HG02571 (cell line): ENCODE measurements around the gene FXYD6.
"Not testable (repeated sequence)": the region's sequence is repeated elsewhere in the genome, so short reads cannot be mapped to it uniquely, and the experiment has no call there.

Source experiments
- ATAC-seq: cut with Tn5 transposase; IDR thresholded peaks from one replicate; pipeline ENCODE4 v1.9.1; 2021; ENCODE audit warnings: mild to moderate bottlenecking, moderate library complexity; ENCODE audit not compliant: unreplicated experiment

The FXYD6 gene

GRCh38 chr11:117876341-117877119 lies at the start of gene FXYD6:
TSS of gene FXYD6 (minus strand) at chr11:117876658. CDS start at chr11:117842776, 33,882 bp downstream.
- ATAC-seq = no peak

- not testable (repeated sequence) for ATAC-seq
These were observed 49.7 kb upstream of the FXYD6 start for GRCh38 chr11:117926166-117926565.

GRCh38 chr11:117925198-117925925 lies 48.9 kb upstream of the FXYD6 start:
- no peak for ATAC-seq

GRCh38 chr11:117924631-117925170 lies 48.2 kb upstream of the FXYD6 start:
- no peak for ATAC-seq

GRCh38 chr11:117923773-117924172 lies 47.3 kb upstream of the FXYD6 start:
- no peak for ATAC-seq

GRCh38 chr11:117923275-117923674 lies 46.8 kb upstream of the FXYD6 start:
- no peak for ATAC-seq

GRCh38 chr11:117921893-117922292 lies 45.4 kb upstream of the FXYD6 start:
- no peak for ATAC-seq

- no peak for ATAC-seq
These were observed 45.0 kb upstream of the FXYD6 start for GRCh38 chr11:117921456-117921855.

- no peak for ATAC-seq
These were observed 43.3 kb upstream of the FXYD6 start for GRCh38 chr11:117919781-117920221.

- no peak for ATAC-seq
These were observed 42.9 kb upstream of the FXYD6 start for GRCh38 chr11:117919341-117919740.

GRCh38 chr11:117918366-117919255 lies 42.2 kb upstream of the FXYD6 start:
- no peak for ATAC-seq

- ATAC-seq = no peak
These were observed 41.2 kb upstream of the FXYD6 start for GRCh38 chr11:117917591-117918151.

- ATAC-seq = no peak
These were observed 40.5 kb upstream of the FXYD6 start for GRCh38 chr11:117916956-117917355.

GRCh38 chr11:117915672-117916235 lies 39.3 kb upstream of the FXYD6 start:
- ATAC-seq = no peak

GRCh38 chr11:117914991-117915618 lies 38.6 kb upstream of the FXYD6 start:
- ATAC-seq = no peak

GRCh38 chr11:117914398-117914761 lies 37.9 kb upstream of the FXYD6 start:
- ATAC-seq = no peak

- ATAC-seq = no peak
These were observed 37.4 kb upstream of the FXYD6 start for GRCh38 chr11:117913736-117914397.

- no peak for ATAC-seq
These were observed 36.0 kb upstream of the FXYD6 start for GRCh38 chr11:117912497-117912896.

GRCh38 chr11:117911694-117912093 lies 35.2 kb upstream of the FXYD6 start:
- no peak for ATAC-seq
